ENCODE data around the gene SLC25A13.

Gene SLC25A13

DNA sequence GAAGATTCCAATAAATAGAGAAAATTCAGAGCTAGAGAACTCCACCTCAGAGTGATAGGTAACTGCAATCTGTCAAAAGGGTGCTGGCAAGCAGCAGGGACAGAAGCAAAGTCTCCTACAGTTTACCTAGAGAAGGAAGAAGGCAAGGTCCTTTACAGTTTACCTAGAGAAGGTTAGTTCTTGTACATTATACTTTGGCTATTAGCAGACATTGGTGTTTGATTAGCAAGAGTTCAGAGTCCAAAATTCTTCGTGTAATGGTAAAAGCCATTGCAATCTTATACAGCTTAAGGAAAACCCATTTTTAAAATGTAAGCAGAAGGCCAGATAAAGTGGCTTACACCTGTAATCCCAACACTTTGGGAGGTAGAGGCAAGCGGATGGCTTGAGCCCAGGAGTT, 45.9 kb downstream of the SLC25A13 start:
- Histone ChIP-seq H3K27ac (ENCODE audit: low read length) (no peak overlapping the region), H3K9ac (ENCODE audit: low read length in 2 of 2) (no peak overlapping the region), H3K36me3 (ENCODE audit: control insufficient read depth in 2 of 2, insufficient read depth in 2 of 2, low read length in 2 of 2) (no peaks in the 10 kb centered on the region)

DNA sequence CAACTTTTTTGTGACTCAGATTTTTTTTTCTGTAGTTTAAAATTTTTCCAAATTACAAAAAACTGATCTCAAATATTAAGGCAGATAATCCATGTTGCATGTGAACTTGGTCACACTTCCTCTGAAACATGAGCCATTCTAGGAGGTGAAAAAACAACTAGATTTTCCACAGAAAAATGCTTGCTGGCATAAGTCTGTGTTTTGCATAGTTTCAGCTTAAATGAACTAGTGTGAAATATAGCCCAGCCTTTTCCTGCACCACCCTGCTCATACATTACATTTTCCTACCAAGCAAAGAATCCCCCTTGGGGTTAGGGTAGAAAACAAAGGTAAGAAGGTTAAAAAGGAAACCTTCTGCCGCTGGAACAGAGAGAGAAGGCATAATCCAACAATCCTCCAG, 48.2 kb downstream of the SLC25A13 start:
- H3K9ac ChIP-seq (ENCODE audit: low read length in 2 of 2), result no peak overlapping the region
- no peaks in the 10 kb centered on the region for H3K36me3 ChIP-seq (ENCODE audit: control insufficient read depth in 2 of 2, insufficient read depth in 2 of 2, low read length in 2 of 2)
- no peaks in the 10 kb centered on the region for H3K27me3 ChIP-seq (ENCODE audit: control insufficient read depth in 1 of 2, insufficient read depth in 2 of 2, low read length in 2 of 2)
- H3K4me3 ChIP-seq (ENCODE audit: low read length in 2 of 2), result no peak overlapping the region
- H3K9me3 ChIP-seq (ENCODE audit: control insufficient read depth in 2 of 2, low read length in 2 of 2), result no peaks in the 10 kb centered on the region
- H3K4me1 ChIP-seq (ENCODE audit: control insufficient read depth, insufficient read depth, low read length), result no peaks in the 10 kb centered on the region
- no peak overlapping the region for H3K27ac ChIP-seq (ENCODE audit: low read length)

More for the DNA sequence above, 45.9 kb downstream of the SLC25A13 start:
- no peaks in the 10 kb centered on the region for H3K27me3 ChIP-seq (ENCODE audit: control insufficient read depth in 1 of 2, insufficient read depth in 2 of 2, low read length in 2 of 2)
- no peaks in the 10 kb centered on the region for H3K9me3 ChIP-seq (ENCODE audit: control insufficient read depth in 2 of 2, low read length in 2 of 2)
- no peaks in the 10 kb centered on the region for H3K4me1 ChIP-seq (ENCODE audit: control insufficient read depth, insufficient read depth, low read length)
- no peak overlapping the region for H3K4me3 ChIP-seq (ENCODE audit: low read length in 2 of 2)

DNA sequence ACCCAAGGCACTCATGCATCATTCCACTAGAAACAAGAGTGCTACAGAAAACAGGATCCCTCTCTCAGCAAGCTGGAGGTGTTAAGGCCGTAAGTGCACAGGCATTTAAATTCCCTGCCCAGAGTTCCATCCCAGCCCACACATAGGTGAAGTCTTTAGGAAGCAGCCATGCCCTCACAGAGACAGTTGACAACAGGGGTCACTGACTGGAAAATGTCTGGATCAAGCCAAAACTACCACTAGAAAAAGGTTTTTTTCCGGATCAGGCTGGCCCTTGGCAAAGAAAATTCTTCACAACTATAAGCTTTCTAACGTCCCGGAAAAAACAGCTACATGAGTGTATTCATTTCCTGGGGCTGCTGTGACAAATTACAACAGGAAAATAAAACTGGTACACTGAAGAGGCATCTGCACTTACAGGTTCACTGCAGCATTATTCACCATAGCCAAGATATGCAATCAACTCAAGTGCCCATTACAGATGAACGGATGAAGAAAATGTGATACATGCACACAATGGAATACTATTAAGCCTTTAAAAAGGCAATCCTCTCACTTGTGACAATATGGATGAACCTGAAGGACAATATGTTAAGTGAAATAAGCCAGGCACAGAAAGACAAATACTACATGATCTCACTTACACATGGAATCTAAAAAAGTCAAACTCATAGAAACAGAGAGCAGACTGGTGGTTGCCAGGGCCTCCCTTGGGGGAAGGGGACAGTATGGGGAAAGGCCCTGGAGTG, 52.5 kb downstream of the SLC25A13 start:
- H3K27me3 ChIP-seq (ENCODE audit: control insufficient read depth in 1 of 2, insufficient read depth in 2 of 2, low read length in 2 of 2), result no peaks in the 10 kb centered on the region
- H3K9me3 ChIP-seq (ENCODE audit: control insufficient read depth in 2 of 2, low read length in 2 of 2), result no peaks in the 10 kb centered on the region
- H3K27ac ChIP-seq (ENCODE audit: low read length), result no peak overlapping the region
- no peaks in the 10 kb centered on the region for H3K4me1 ChIP-seq (ENCODE audit: control insufficient read depth, insufficient read depth, low read length)
- no peak overlapping the region for H3K9ac ChIP-seq (ENCODE audit: low read length in 2 of 2)
- H3K36me3 ChIP-seq (ENCODE audit: control insufficient read depth in 2 of 2, insufficient read depth in 2 of 2, low read length in 2 of 2), result peaks cover 0 to 2% of the 10 kb centered on the region in 2 donors
- H3K4me3 ChIP-seq (ENCODE audit: low read length in 2 of 2), result no peak overlapping the region

DNA sequence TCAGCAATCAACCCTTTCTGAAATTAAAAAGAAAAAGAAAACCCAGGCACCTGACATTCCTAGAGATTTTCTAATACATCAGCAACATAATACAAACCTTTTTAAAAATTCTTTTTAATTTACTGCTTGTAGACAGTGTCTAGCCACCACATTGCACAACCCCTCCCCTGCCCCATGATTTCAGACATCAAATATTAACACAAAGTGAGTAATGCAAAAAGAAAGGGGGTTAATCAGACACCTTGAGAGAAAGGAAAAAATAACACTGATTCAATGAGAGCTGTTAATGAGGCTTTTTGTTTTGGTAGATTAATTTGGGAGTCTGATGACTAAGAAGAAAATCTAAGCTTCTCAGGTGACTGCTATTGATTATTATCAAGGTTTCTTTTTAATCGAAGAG, 55.3 kb downstream of the SLC25A13 start:
- peaks cover 0 to 2% of the 10 kb centered on the region in 2 donors for H3K36me3 ChIP-seq (ENCODE audit: control insufficient read depth in 2 of 2, insufficient read depth in 2 of 2, low read length in 2 of 2)
- no peak overlapping the region for H3K27ac ChIP-seq (ENCODE audit: low read length)
- H3K4me3 ChIP-seq (ENCODE audit: low read length in 2 of 2), result no peak overlapping the region
- H3K4me1 ChIP-seq (ENCODE audit: control insufficient read depth, insufficient read depth, low read length), result no peaks in the 10 kb centered on the region
- no peaks in the 10 kb centered on the region for H3K9me3 ChIP-seq (ENCODE audit: control insufficient read depth in 2 of 2, low read length in 2 of 2)
- no peak overlapping the region for H3K9ac ChIP-seq (ENCODE audit: low read length in 2 of 2)
- no peaks in the 10 kb centered on the region for H3K27me3 ChIP-seq (ENCODE audit: control insufficient read depth in 1 of 2, insufficient read depth in 2 of 2, low read length in 2 of 2)

DNA sequence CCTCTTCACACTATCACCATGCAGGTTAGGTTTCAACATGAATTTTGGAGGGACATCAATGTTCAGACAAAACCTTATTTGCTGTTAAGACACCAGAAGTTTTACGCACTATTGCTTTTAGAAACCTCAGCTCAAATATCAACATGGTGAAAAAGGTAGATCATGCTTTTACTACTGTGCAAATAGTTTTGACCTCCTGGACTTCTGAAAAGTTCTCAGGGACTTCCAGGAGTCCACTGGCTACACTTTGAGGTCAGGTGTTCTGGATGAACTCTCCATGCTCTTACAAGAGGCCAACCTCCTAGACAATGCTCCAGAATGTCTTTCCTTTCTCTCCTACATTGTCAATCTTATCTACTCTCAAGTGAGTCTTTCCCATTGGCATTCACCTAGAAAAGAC, 55.9 kb downstream of the SLC25A13 start:
- Histone ChIP-seq H3K4me1 (ENCODE audit: control insufficient read depth, insufficient read depth, low read length) (no peaks in the 10 kb centered on the region), H3K4me3 (ENCODE audit: low read length in 2 of 2) (no peak overlapping the region), H3K27ac (ENCODE audit: low read length) (no peak overlapping the region), H3K36me3 (ENCODE audit: control insufficient read depth in 2 of 2, insufficient read depth in 2 of 2, low read length in 2 of 2) (peaks cover 0 to 2% of the 10 kb centered on the region in 2 donors), H3K9ac (ENCODE audit: low read length in 2 of 2) (no peak overlapping the region), H3K27me3 (ENCODE audit: control insufficient read depth in 1 of 2, insufficient read depth in 2 of 2, low read length in 2 of 2) (no peaks in the 10 kb centered on the region), H3K9me3 (ENCODE audit: control insufficient read depth in 2 of 2, low read length in 2 of 2) (no peaks in the 10 kb centered on the region)

DNA sequence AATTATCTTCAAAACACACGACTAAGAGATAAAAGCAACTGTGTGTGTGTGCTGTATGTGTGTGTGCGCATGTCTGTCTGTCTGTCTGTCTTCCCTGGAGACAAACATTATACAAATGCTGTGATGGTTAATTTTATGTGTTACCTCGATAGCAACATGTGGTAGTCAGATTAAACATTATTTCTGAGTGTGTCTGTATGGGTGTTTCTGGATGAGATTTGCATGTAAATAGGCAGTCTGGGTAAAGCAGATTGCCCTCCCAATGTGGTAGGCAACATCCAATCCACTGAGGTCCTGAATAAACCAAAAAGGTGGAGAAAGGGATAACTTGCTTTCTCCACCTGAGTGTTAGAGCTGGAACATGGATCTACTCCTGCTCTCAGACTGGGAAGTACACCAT, 67.9 kb downstream of the SLC25A13 start:
- Histone ChIP-seq H3K4me3 (ENCODE audit: low read length in 2 of 2) (no peak overlapping the region), H3K9ac (ENCODE audit: low read length in 2 of 2) (no peak overlapping the region), H3K27me3 (ENCODE audit: control insufficient read depth in 1 of 2, insufficient read depth in 2 of 2, low read length in 2 of 2) (no peaks in the 10 kb centered on the region), H3K27ac (ENCODE audit: low read length) (no peak overlapping the region), H3K4me1 (ENCODE audit: control insufficient read depth, insufficient read depth, low read length) (no peaks in the 10 kb centered on the region), H3K36me3 (ENCODE audit: control insufficient read depth in 2 of 2, insufficient read depth in 2 of 2, low read length in 2 of 2) (no peaks in the 10 kb centered on the region), H3K9me3 (ENCODE audit: control insufficient read depth in 2 of 2, low read length in 2 of 2) (no peaks in the 10 kb centered on the region)

DNA sequence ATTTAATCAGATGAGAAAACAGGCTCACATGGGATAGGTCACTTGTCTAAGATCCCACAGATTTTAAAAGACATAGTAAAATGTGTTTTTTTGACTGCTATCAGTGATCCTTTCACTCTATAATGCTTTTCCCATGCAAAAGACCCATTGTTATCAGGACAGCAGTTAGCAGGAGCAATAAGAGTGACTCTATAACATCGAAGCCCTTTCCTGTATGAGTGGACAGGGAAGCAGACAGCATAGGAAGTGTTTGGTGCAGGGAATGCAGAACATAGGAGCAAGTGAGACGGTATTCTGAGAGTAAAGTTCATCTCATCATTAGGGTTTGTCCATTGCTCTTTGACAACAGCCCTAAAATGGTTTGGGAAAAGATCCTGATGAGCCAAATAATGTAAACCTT, 68.5 kb downstream of the SLC25A13 start:
- no peaks in the 10 kb centered on the region for H3K4me1 ChIP-seq (ENCODE audit: control insufficient read depth, insufficient read depth, low read length)
- H3K27ac ChIP-seq (ENCODE audit: low read length), result no peak overlapping the region
- H3K4me3 ChIP-seq (ENCODE audit: low read length in 2 of 2), result no peak overlapping the region
- H3K9me3 ChIP-seq (ENCODE audit: control insufficient read depth in 2 of 2, low read length in 2 of 2), result no peaks in the 10 kb centered on the region
- H3K36me3 ChIP-seq (ENCODE audit: control insufficient read depth in 2 of 2, insufficient read depth in 2 of 2, low read length in 2 of 2), result no peaks in the 10 kb centered on the region
- no peaks in the 10 kb centered on the region for H3K27me3 ChIP-seq (ENCODE audit: control insufficient read depth in 1 of 2, insufficient read depth in 2 of 2, low read length in 2 of 2)
- no peak overlapping the region for H3K9ac ChIP-seq (ENCODE audit: low read length in 2 of 2)

DNA sequence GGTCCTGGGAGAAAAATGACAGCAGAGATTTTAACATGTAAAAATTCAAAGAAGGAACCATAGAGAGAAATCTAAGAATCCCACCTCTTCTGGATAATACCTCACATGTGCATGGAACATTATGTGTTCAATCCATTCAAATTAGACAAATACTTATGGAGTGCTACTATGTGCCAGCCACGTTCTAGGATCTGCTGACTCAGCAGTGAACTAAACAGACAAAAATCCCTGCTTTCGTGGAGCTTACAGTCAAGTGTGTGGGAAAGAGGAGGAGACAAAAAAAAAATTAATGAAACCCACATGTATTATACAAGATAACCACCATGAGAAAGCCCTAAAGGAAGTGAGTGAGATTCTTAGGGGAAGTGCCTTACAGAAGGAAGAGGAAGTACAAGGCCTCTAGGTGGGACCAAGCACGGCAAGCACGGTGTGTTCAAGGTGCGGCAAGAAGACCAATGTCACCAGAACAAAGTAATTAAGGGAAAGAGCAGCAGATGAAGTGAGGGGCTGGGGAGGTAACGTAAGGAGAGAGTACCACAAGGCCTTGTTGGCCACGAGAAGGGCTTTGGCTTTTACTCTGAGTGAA, 71.0 kb downstream of the SLC25A13 start:
- Histone ChIP-seq H3K4me3 (ENCODE audit: low read length in 2 of 2) (no peak overlapping the region), H3K27me3 (ENCODE audit: control insufficient read depth in 1 of 2, insufficient read depth in 2 of 2, low read length in 2 of 2) (no peaks in the 10 kb centered on the region), H3K9ac (ENCODE audit: low read length in 2 of 2) (no peak overlapping the region), H3K4me1 (ENCODE audit: control insufficient read depth, insufficient read depth, low read length) (no peaks in the 10 kb centered on the region), H3K36me3 (ENCODE audit: control insufficient read depth in 2 of 2, insufficient read depth in 2 of 2, low read length in 2 of 2) (no peaks in the 10 kb centered on the region), H3K27ac (ENCODE audit: low read length) (no peak overlapping the region), H3K9me3 (ENCODE audit: control insufficient read depth in 2 of 2, low read length in 2 of 2) (no peaks in the 10 kb centered on the region)

DNA sequence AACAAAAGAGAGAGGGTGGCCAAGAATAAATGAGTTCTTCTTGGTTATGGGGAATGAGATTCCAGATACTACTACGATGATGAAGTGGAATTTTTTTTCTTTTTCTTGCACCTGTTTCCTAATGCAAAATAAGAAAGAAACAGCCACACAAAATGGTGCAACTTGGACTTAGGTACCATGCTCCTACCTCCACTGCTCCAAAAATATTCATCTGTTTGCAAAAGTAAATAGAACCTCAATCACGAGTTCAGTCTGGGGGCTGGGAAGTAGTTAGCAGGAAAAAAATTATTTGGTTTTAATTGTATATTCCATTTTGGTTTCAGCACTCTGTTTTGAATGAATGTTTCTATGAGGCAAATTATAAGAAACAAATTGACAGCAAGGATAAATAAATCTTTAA, 73.5 kb downstream of the SLC25A13 start:
- no peak overlapping the region for H3K4me3 ChIP-seq (ENCODE audit: low read length in 2 of 2)
- H3K9me3 ChIP-seq (ENCODE audit: control insufficient read depth in 2 of 2, low read length in 2 of 2), result no peaks in the 10 kb centered on the region
- no peak overlapping the region for H3K9ac ChIP-seq (ENCODE audit: low read length in 2 of 2)
- no peaks in the 10 kb centered on the region for H3K36me3 ChIP-seq (ENCODE audit: control insufficient read depth in 2 of 2, insufficient read depth in 2 of 2, low read length in 2 of 2)
- no peak overlapping the region for H3K27ac ChIP-seq (ENCODE audit: low read length)
- H3K27me3 ChIP-seq (ENCODE audit: control insufficient read depth in 1 of 2, insufficient read depth in 2 of 2, low read length in 2 of 2), result no peaks in the 10 kb centered on the region
- no peaks in the 10 kb centered on the region for H3K4me1 ChIP-seq (ENCODE audit: control insufficient read depth, insufficient read depth, low read length)

DNA sequence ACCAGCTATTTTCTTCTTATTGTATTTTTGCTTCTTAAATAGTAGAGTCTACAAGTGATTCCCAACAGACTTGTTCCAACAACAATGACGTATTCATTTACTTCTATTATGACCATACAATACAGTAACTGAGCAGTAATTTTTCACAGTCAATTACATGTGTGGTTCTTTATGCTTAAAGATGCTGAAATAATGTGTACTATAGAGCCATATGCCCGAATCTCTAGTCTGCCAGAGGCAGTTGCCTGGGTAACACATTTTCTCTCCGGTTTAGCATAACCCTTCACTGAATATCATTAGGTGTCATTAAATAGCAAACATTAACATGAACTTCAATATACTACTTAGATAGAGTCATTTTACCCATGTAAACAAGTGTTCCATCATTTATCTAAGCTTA, 75.0 kb downstream of the SLC25A13 start:
- H3K27me3 ChIP-seq (ENCODE audit: control insufficient read depth in 1 of 2, insufficient read depth in 2 of 2, low read length in 2 of 2), result no peaks in the 10 kb centered on the region
- no peak overlapping the region for H3K9ac ChIP-seq (ENCODE audit: low read length in 2 of 2)
- H3K4me1 ChIP-seq (ENCODE audit: control insufficient read depth, insufficient read depth, low read length), result no peaks in the 10 kb centered on the region
- H3K4me3 ChIP-seq (ENCODE audit: low read length in 2 of 2), result no peak overlapping the region
- H3K36me3 ChIP-seq (ENCODE audit: control insufficient read depth in 2 of 2, insufficient read depth in 2 of 2, low read length in 2 of 2), result no peaks in the 10 kb centered on the region
- H3K27ac ChIP-seq (ENCODE audit: low read length), result no peak overlapping the region
- H3K9me3 ChIP-seq (ENCODE audit: control insufficient read depth in 2 of 2, low read length in 2 of 2), result no peaks in the 10 kb centered on the region

DNA sequence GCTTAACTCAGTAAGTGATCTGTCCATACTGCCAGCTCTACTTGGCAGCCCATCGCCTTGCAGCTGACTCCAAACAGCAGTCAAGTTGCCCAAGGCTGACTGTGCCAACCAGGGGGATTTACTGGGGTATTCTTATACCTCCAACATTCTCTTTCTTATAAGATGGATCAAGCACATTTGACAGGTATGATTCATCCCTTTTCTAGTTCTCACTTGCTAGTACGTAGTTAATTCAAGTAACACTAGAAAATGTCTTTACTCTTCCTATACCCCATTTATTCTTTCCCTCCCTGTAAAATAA, 77.0 kb downstream of the SLC25A13 start:
- Histone ChIP-seq H3K36me3 (ENCODE audit: control insufficient read depth in 2 of 2, insufficient read depth in 2 of 2, low read length in 2 of 2) (no peaks in the 10 kb centered on the region), H3K4me3 (ENCODE audit: low read length in 2 of 2) (no peak overlapping the region), H3K9me3 (ENCODE audit: control insufficient read depth in 2 of 2, low read length in 2 of 2) (no peaks in the 10 kb centered on the region)

More for the DNA sequence above, 77.0 kb downstream of the SLC25A13 start:
- no peaks in the 10 kb centered on the region for H3K4me1 ChIP-seq (ENCODE audit: control insufficient read depth, insufficient read depth, low read length)
- H3K9ac ChIP-seq (ENCODE audit: low read length in 2 of 2), result no peak overlapping the region
- no peaks in the 10 kb centered on the region for H3K27me3 ChIP-seq (ENCODE audit: control insufficient read depth in 1 of 2, insufficient read depth in 2 of 2, low read length in 2 of 2)
- H3K27ac ChIP-seq (ENCODE audit: low read length), result no peak overlapping the region
